GM21360 (cell line): ENCODE data around the gene PLEKHM2.

Source experiments
- ATAC-seq: cut with Tn5 transposase; IDR thresholded peaks from one replicate; pipeline ENCODE4 v1.9.1; 2021; ENCODE audit warnings: mild to moderate bottlenecking, moderate library complexity; ENCODE audit not compliant: unreplicated experiment

PLEKHM2 gene

GRCh38 chr1:15701784-15702183 lies 17.7 kb downstream of the PLEKHM2 start:
- ATAC-seq, result no peak

GRCh38 chr1:15702722-15703550 lies 18.8 kb downstream of the PLEKHM2 start:
- no peak for ATAC-seq

- ATAC-seq, result no peak
Observed at GRCh38 chr1:15703562-15703961, 19.4 kb downstream of the PLEKHM2 start.

- ATAC-seq, result no peak
Observed at GRCh38 chr1:15704526-15705183, 20.5 kb downstream of the PLEKHM2 start.

- no peak for ATAC-seq
Observed at GRCh38 chr1:15705184-15705566, 21.1 kb downstream of the PLEKHM2 start.

- ATAC-seq, result no peak
Observed at GRCh38 chr1:15706751-15707150, 22.6 kb downstream of the PLEKHM2 start.

GRCh38 chr1:15707239-15707925 lies 23.3 kb downstream of the PLEKHM2 start:
- ATAC-seq, result no peak

GRCh38 chr1:15708486-15709137 lies 24.5 kb downstream of the PLEKHM2 start:
- ATAC-seq, result no peak

- ATAC-seq, result no peak
Observed at GRCh38 chr1:15709226-15709625, 25.1 kb downstream of the PLEKHM2 start.

GRCh38 chr1:15712168-15712567 lies 28.0 kb downstream of the PLEKHM2 start:
- ATAC-seq, result no peak

GRCh38 chr1:15714406-15715136 lies 30.5 kb downstream of the PLEKHM2 start:
- no peak for ATAC-seq

GRCh38 chr1:15717418-15718125 lies 33.5 kb downstream of the PLEKHM2 start:
- no peak for ATAC-seq

GRCh38 chr1:15718199-15718601 lies 34.1 kb downstream of the PLEKHM2 start:
- ATAC-seq, result no peak

GRCh38 chr1:15719381-15720120 lies 35.4 kb downstream of the PLEKHM2 start:
- ATAC-seq, result no peak

GRCh38 chr1:15720861-15721260 lies 36.7 kb downstream of the PLEKHM2 start:
- no peak for ATAC-seq

GRCh38 chr1:15722411-15722810 lies 38.3 kb downstream of the PLEKHM2 start:
- ATAC-seq, result no peak

GRCh38 chr1:15722836-15723532 lies 38.9 kb downstream of the PLEKHM2 start:
- ATAC-seq, result no peak

GRCh38 chr1:15723631-15724246 lies 39.6 kb downstream of the PLEKHM2 start:
- no peak for ATAC-seq
